Breast epithelium (tissue), 3 donors: Measurements from ENCODE around the gene UBP1.

Experiments used
- CTCF ChIP-seq, 3 donors: fragments of 450-650 bp; IDR thresholded peaks; one replicate each; pipeline ENCODE4 v1.5.1; 2016 to 2017; ENCODE audit warnings: antibody characterized with exemption in 3 of 3, mild to moderate bottlenecking in 3 of 3, moderate library complexity in 3 of 3
- POLR2A ChIP-seq: fragments of 450-650 bp; IDR thresholded peaks from one replicate; pipeline ENCODE4 v1.6.1; 2016; ENCODE audit warnings: antibody characterized with exemption, mild to moderate bottlenecking, moderate library complexity

GRCh38 chr3:33419948-33420347 is 20.3 kb downstream of the UBP1 start:
- no peak for TF ChIP-seq POLR2A
- TF ChIP-seq CTCF (IDR thresholded peaks at IDR 0.05) = no peak
